OCI-LY3 (cell line): ENCODE data around the gene TTC14.
"Not testable (repeated sequence)": the region's sequence is repeated elsewhere in the genome, so short reads cannot be mapped to it uniquely, and the experiment has no call there.

Experiments used
- H2AFZ ChIP-seq: fragments of 200-600, 300-600 bp; shearing (Covaris generic); 2 replicates; pipeline ENCODE4 v1.6.0; 2014; ENCODE audit warnings: antibody characterized with exemption, low read depth, low read length
- H3K27ac ChIP-seq: fragments of 200-600, 300-600 bp; sonication (generic); 2 replicates; pipeline ENCODE4 v1.5.1; 2014; ENCODE audit warnings: mild to moderate bottlenecking, low read length, moderate library complexity, mixed read lengths
- H3K27me3 ChIP-seq: fragments of 200-600, 300-600 bp; sonication (generic); 2 replicates; pipeline ENCODE4 v1.6.1; 2014; ENCODE audit warnings: low read depth, low read length, mixed read lengths
- H3K36me3 ChIP-seq: fragments of 200-600, 300-600 bp; sonication (generic); replicated peaks from 2 replicates; pipeline ENCODE3; 2014; ENCODE audit warnings: low read depth, low read length, mixed read lengths
- H3K4me1 ChIP-seq: fragments of 300-600, 200-600 bp; sonication (generic); 2 replicates; pipeline ENCODE4 v1.6.1; 2014; ENCODE audit warnings: low read length, mixed read lengths
- H3K4me2 ChIP-seq: fragments of 200-600, 300-600 bp; sonication (generic); 2 replicates; pipeline ENCODE4 v1.6.1; 2014; ENCODE audit warnings: low read length, mixed read lengths
- H3K4me3 ChIP-seq: fragments of 300-600, 200-600 bp; sonication (generic); 2 replicates; pipeline ENCODE4 v1.5.1; 2014; ENCODE audit warnings: antibody characterized with exemption, mild to moderate bottlenecking, low read length, moderate library complexity
- H3K79me2 ChIP-seq: fragments of 300-600, 200-600 bp; shearing (Covaris generic); 2 replicates; pipeline ENCODE4 v1.6.1; 2014; ENCODE audit warnings: mild to moderate bottlenecking, low read length, mixed read lengths
- H3K9ac ChIP-seq: fragments of 300-600, 200-600 bp; shearing (Covaris generic); 2 replicates; pipeline ENCODE4 v1.6.0; 2014; ENCODE audit warnings: mild to moderate bottlenecking, low read length, moderate library complexity
- H3K9me3 ChIP-seq: fragments of 200-600, 300-600 bp; shearing (Covaris generic); 2 replicates; pipeline ENCODE4 v1.6.1; 2014; ENCODE audit warnings: low read length, mixed read lengths; ENCODE audit not compliant: insufficient read depth
- H4K20me1 ChIP-seq: fragments of 200-600, 300-600 bp; sonication (generic); 2 replicates; pipeline ENCODE4 v1.6.1; 2016; ENCODE audit warnings: low read length, mixed read lengths; ENCODE audit not compliant: insufficient read depth
- EZH2phosphoT487 ChIP-seq: fragments of 200-600 bp; shearing (Covaris generic); IDR thresholded peaks from 2 replicates; pipeline ENCODE4 v1.6.1; 2018; ENCODE audit warnings: antibody characterized with exemption, mixed run types, low read depth
- TF ChIP-seq, protein P1 (sequence below): fragments of 200-600, 300-600 bp; sonication (generic); IDR thresholded peaks from 2 replicates; pipeline ENCODE4 v1.5.1; 2014; ENCODE audit warnings: antibody characterized with exemption, low read length, low read depth

The TTC14 gene

DNA sequence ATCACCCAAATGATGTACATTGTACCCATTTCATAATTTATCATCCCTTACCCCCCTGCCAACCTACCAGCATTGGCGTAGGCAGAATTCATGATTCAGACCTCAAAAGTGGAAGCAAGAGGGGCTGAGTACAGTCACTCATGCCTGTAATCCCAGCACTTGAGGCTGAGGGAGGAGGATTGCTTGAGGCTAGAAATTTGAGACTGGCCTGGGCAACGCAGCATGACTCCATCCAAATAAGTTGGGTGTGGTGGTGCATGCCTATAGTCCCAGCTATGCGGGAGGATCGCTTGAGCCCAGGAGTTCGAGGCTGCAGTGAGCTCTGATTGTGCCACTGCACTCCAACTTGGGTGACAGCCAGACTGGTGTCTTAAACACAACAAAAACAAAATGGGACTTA, 10.4 kb downstream of the TTC14 start:
- Histone ChIP-seq H3K4me2 (no peak overlapping the region), H4K20me1 (no peaks in the 10 kb centered on the region), H3K4me1 (no peaks in the 10 kb centered on the region), H3K79me2 (no peaks in the 10 kb centered on the region), H3K9me3 (no peaks in the 10 kb centered on the region), H3K4me3 (no peak overlapping the region), H3K9ac (no peak overlapping the region), H3K27ac (no peak overlapping the region), H3K36me3 (peaks cover 50% of the 10 kb centered on the region), H3K27me3 (no peaks in the 10 kb centered on the region), H2AFZ (no peak overlapping the region)
- no peak for TF ChIP-seq EZH2phosphoT487
- TF ChIP-seq, protein P1, sequence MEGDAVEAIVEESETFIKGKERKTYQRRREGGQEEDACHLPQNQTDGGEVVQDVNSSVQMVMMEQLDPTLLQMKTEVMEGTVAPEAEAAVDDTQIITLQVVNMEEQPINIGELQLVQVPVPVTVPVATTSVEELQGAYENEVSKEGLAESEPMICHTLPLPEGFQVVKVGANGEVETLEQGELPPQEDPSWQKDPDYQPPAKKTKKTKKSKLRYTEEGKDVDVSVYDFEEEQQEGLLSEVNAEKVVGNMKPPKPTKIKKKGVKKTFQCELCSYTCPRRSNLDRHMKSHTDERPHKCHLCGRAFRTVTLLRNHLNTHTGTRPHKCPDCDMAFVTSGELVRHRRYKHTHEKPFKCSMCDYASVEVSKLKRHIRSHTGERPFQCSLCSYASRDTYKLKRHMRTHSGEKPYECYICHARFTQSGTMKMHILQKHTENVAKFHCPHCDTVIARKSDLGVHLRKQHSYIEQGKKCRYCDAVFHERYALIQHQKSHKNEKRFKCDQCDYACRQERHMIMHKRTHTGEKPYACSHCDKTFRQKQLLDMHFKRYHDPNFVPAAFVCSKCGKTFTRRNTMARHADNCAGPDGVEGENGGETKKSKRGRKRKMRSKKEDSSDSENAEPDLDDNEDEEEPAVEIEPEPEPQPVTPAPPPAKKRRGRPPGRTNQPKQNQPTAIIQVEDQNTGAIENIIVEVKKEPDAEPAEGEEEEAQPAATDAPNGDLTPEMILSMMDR, result no peak

- TF ChIP-seq EZH2phosphoT487, result no peak
- TF ChIP-seq, protein P1, result no peak
- H2AFZ ChIP-seq, result no peak overlapping the region
- H3K9ac ChIP-seq, result no peak overlapping the region
- no peak overlapping the region for H3K27ac ChIP-seq
- H3K4me1 ChIP-seq, result no peaks in the 10 kb centered on the region
- H3K9me3 ChIP-seq, result no peaks in the 10 kb centered on the region
- H3K4me2 ChIP-seq, result no peak overlapping the region
- H4K20me1 ChIP-seq, result no peaks in the 10 kb centered on the region
- H3K27me3 ChIP-seq, result no peaks in the 10 kb centered on the region
- H3K4me3 ChIP-seq, result no peak overlapping the region
- peaks cover 46% of the 10 kb centered on the region for H3K36me3 ChIP-seq
- no peaks in the 10 kb centered on the region for H3K79me2 ChIP-seq
Measured at GRCh38 chr3:180615954-180616353, 14.0 kb downstream of the TTC14 start.

- H3K9ac ChIP-seq, result no peak overlapping the region
- no peak overlapping the region for H2AFZ ChIP-seq
- H3K9me3 ChIP-seq, result no peaks in the 10 kb centered on the region
- peaks cover 1% of the 10 kb centered on the region for H3K4me1 ChIP-seq
- no peak overlapping the region for H3K4me2 ChIP-seq
- H3K79me2 ChIP-seq, result no peaks in the 10 kb centered on the region
- H3K27me3 ChIP-seq, result no peaks in the 10 kb centered on the region
- no peak overlapping the region for H3K27ac ChIP-seq
- H3K4me3 ChIP-seq, result no peak overlapping the region
- H4K20me1 ChIP-seq, result no peaks in the 10 kb centered on the region
- TF ChIP-seq, protein P1, result no peak
- no peak for TF ChIP-seq EZH2phosphoT487
- peaks cover 46% of the 10 kb centered on the region for H3K36me3 ChIP-seq
Measured at GRCh38 chr3:180617049-180617448, 15.1 kb downstream of the TTC14 start.

- H3K4me1 ChIP-seq, H3K9me3 ChIP-seq: not testable (repeated sequence)
Measured at GRCh38 chr3:180618563-180618962, 16.6 kb downstream of the TTC14 start.

DNA sequence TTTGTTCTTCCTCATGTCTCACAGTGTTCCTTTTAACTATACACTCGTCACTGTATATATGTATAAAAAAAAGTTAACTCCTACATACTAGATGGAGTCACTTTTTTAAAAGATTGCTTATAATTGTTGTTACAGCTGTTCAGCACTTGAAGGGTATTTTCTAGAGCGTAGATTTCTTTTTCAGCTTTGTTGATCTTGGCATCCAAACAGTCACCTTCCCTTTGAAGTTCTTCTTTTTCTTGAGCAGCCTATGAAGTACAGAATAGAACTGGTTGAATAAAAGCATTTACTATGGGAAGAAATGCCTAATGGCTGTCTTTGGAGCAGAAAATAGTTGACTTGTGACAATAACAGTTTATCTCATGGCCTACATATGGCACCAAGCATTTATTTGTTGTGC, 17.8 kb downstream of the TTC14 start:
- H3K4me3 ChIP-seq, result no peak overlapping the region
- peaks cover 54% of the 10 kb centered on the region for H3K36me3 ChIP-seq
- peaks cover 1% of the 10 kb centered on the region; the same call in 1 of the 2 replicates for H3K9me3 ChIP-seq
- no peak overlapping the region for H3K9ac ChIP-seq
- H3K4me2 ChIP-seq, result no peak overlapping the region
- H4K20me1 ChIP-seq, result no peaks in the 10 kb centered on the region
- no peaks in the 10 kb centered on the region for H3K27me3 ChIP-seq
- no peaks in the 10 kb centered on the region; the same call in 1 of the 2 replicates for H3K79me2 ChIP-seq
- TF ChIP-seq, protein P1, result no peak
- TF ChIP-seq EZH2phosphoT487, result no peak
- H2AFZ ChIP-seq, result no peak overlapping the region
- no peak overlapping the region for H3K27ac ChIP-seq
- H3K4me1 ChIP-seq, result peaks cover 12% of the 10 kb centered on the region

More at GRCh38 chr3:180618563-180618962, 16.6 kb downstream of the TTC14 start:
- H3K4me2 ChIP-seq, H2AFZ ChIP-seq, H3K27me3 ChIP-seq, H3K79me2 ChIP-seq, H3K9ac ChIP-seq, H4K20me1 ChIP-seq, H3K4me3 ChIP-seq, H3K27ac ChIP-seq: not testable (repeated sequence)
- peaks cover 45% of the 10 kb centered on the region for H3K36me3 ChIP-seq
